Gastroesophageal sphincter (tissue), 4 donors: Measurements from ENCODE around the gene DCAF4L1. TPM values are rescaled to one million over a fixed set of nuclear protein-coding genes. Genes with fewer than 3 reads are reported as not detected.
A peak's percentile ranks its signal among the peaks of the same experiment; 100 is the strongest.

ENCODE experiments used
- ATAC-seq: fragments of 150-250 bp; one replicate; pipeline ENCODE4 v1.9.1; 2016; ENCODE audit warnings: mild to moderate bottlenecking, moderate library complexity
- H3K27ac ChIP-seq, 4 donors: fragments of 200-600 bp; sonication (generic) in 3 of 4; 1 replicate in 3 of 4; 2 replicates in 1 of 4; pipeline ENCODE4 v1.5.1; 2016 to 2019
- H3K27me3 ChIP-seq: fragments of 200-600 bp; sonication (generic); one replicate; pipeline ENCODE4 v1.5.1; 2019
- H3K36me3 ChIP-seq, 2 donors: fragments of 200-600 bp; sonication (generic); one replicate each; pipeline ENCODE4 v1.5.1; 2019; ENCODE audit warnings: control low read depth in 1 of 2
- H3K4me1 ChIP-seq, 3 donors: fragments of 200-600 bp; sonication (generic); 1 replicate in 2 of 3; 2 replicates in 1 of 3; pipeline ENCODE4 v1.5.1; 2016 to 2019; ENCODE audit warnings: control low read depth in 2 of 3
- H3K4me3 ChIP-seq, 2 donors: fragments of 200-600 bp; sonication (generic); one replicate each; pipeline ENCODE4 v1.5.1; 2019; ENCODE audit warnings: mild to moderate bottlenecking in 1 of 2, moderate library complexity in 1 of 2
- H3K9me3 ChIP-seq, 3 donors: fragments of 200-600 bp; sonication (generic); one replicate each; pipeline ENCODE4 v1.5.1; 2017 to 2019; ENCODE audit warnings: control low read depth in 2 of 3
- EP300 ChIP-seq: sonication (generic); formaldehyde crosslinking; IDR thresholded peaks from one replicate; pipeline ENCODE4 v1.6.1; 2017; ENCODE audit warnings: antibody characterized with exemption, mild to moderate bottlenecking
- POLR2A ChIP-seq, 2 donors: fragments of 450-650 bp; IDR thresholded peaks; one replicate each; pipeline ENCODE4 v1.6.1; 2017; ENCODE audit warnings: antibody characterized with exemption in 2 of 2, mild to moderate bottlenecking in 2 of 2, moderate library complexity in 1 of 2
- POLR2AphosphoS5 ChIP-seq: sonication (generic); formaldehyde crosslinking; IDR thresholded peaks from one replicate; pipeline ENCODE4 v1.6.1; 2017; ENCODE audit warnings: antibody characterized with exemption
- WGBS, 2 donors: methylation state at CpG; one replicate each; pipeline ENCODE4 v1.1.5; 2018; ENCODE audit warnings: low coverage in 1 of 2; 5-methylcytosine and 5-hydroxymethylcytosine counted together
- total RNA-seq, 4 donors: library from RNA; depleted of rRNA; stranded (reverse); fragments of >200 nt; gene quantifications; one replicate each; pipeline ENCODE4 v1.1.0, GENCODE V29; 2016
- TF ChIP-seq, protein P1 (sequence below), 4 experiments: fragments of 200-600 bp in 2 of 4; fragments of 450-650 bp in 2 of 4; sonication (generic) in 1 of 4; IDR thresholded peaks; one replicate each; pipeline ENCODE4 v1.5.1; 2017 to 2019; ENCODE audit warnings: antibody characterized with exemption in 4 of 4, mild to moderate bottlenecking in 2 of 4, moderate library complexity in 2 of 4

DCAF4L1 gene
- total RNA-seq, 4 donors from 2014 or later: 0.12 to 0.47 (median 0.13) TPM; not detected in 1

- Histone ChIP-seq H3K36me3 (no peaks in the 10 kb centered on the region), H3K4me1 (peaks cover 0 to 15% (median 3%) of the 10 kb centered on the region in 3 donors), H3K27me3 (no peaks in the 10 kb centered on the region), H3K9me3 (no peaks in the 10 kb centered on the region), H3K4me3 (no peak overlapping the region), H3K27ac (no peak overlapping the region)
- WGBS, 2 donors: 28 to 33% methylated on average over 1 of the region's 1 CpG
- no peak for ATAC-seq
- TF ChIP-seq, protein P1, sequence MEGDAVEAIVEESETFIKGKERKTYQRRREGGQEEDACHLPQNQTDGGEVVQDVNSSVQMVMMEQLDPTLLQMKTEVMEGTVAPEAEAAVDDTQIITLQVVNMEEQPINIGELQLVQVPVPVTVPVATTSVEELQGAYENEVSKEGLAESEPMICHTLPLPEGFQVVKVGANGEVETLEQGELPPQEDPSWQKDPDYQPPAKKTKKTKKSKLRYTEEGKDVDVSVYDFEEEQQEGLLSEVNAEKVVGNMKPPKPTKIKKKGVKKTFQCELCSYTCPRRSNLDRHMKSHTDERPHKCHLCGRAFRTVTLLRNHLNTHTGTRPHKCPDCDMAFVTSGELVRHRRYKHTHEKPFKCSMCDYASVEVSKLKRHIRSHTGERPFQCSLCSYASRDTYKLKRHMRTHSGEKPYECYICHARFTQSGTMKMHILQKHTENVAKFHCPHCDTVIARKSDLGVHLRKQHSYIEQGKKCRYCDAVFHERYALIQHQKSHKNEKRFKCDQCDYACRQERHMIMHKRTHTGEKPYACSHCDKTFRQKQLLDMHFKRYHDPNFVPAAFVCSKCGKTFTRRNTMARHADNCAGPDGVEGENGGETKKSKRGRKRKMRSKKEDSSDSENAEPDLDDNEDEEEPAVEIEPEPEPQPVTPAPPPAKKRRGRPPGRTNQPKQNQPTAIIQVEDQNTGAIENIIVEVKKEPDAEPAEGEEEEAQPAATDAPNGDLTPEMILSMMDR (IDR thresholded peaks at IDR 0.05): no peak
- TF ChIP-seq POLR2AphosphoS5: no peak
Measured at GRCh38 chr4:41985151-41985550, 3.6 kb downstream of the DCAF4L1 start.

GRCh38 chr4:41989994-41990364 is 8.4 kb downstream of the DCAF4L1 start:
- peak overlapping the region; percentile 21 to 92 (median 88) for H3K27ac ChIP-seq
- TF ChIP-seq POLR2AphosphoS5: no peak
- TF ChIP-seq, protein P1 (IDR thresholded peaks at IDR 0.05): no peak
- no peak for TF ChIP-seq EP300
- TF ChIP-seq POLR2A (IDR thresholded peaks at IDR 0.05): no peak
- peak; percentile 14 for ATAC-seq
- H3K9me3 ChIP-seq: no peaks in the 10 kb centered on the region
- H3K4me1 ChIP-seq: peaks cover 5 to 35% (median 12%) of the 10 kb centered on the region in 3 donors
- peak overlapping the region; percentile 68 to 88 for H3K4me3 ChIP-seq
- H3K27me3 ChIP-seq: no peaks in the 10 kb centered on the region
- 0 to 1% methylated on average over 6 to 12 of the region's 12 CpGs for WGBS, 2 donors
- H3K36me3 ChIP-seq: no peaks in the 10 kb centered on the region

- no peaks in the 10 kb centered on the region for H3K27me3 ChIP-seq
- peak within 1 kb of the TSS; percentile 68 to 88 for H3K4me3 ChIP-seq
- no peaks in the 10 kb centered on the region for H3K36me3 ChIP-seq
- peaks cover 5 to 35% (median 12%) of the 10 kb centered on the region in 3 donors for H3K4me1 ChIP-seq
- H3K27ac ChIP-seq: peak within 1 kb of the TSS; percentile 59 to 92 (median 88)
- ATAC-seq: peak; percentile 99
- WGBS, 2 donors: 2 to 4% methylated on average over 4 to 17 of the region's 64 CpGs
- TF ChIP-seq, protein P1 (IDR thresholded peaks at IDR 0.05): peak in 3 of 4 experiments; percentile 51 to 69 (median 65)
- TF ChIP-seq POLR2A (IDR thresholded peaks at IDR 0.05) (peak; percentile 67 to 70), EP300 (no peak), POLR2AphosphoS5 (peak; percentile 94)
- no peaks in the 10 kb centered on the region for H3K9me3 ChIP-seq
Measured at GRCh38 chr4:41990365-41991111, 9.0 kb downstream of the DCAF4L1 start, which contains the start of gene SLC30A9. TSS of gene SLC30A9 (plus strand) at chr4:41990530. CDS start at chr4:41990652, 122 bp downstream.

DNA sequence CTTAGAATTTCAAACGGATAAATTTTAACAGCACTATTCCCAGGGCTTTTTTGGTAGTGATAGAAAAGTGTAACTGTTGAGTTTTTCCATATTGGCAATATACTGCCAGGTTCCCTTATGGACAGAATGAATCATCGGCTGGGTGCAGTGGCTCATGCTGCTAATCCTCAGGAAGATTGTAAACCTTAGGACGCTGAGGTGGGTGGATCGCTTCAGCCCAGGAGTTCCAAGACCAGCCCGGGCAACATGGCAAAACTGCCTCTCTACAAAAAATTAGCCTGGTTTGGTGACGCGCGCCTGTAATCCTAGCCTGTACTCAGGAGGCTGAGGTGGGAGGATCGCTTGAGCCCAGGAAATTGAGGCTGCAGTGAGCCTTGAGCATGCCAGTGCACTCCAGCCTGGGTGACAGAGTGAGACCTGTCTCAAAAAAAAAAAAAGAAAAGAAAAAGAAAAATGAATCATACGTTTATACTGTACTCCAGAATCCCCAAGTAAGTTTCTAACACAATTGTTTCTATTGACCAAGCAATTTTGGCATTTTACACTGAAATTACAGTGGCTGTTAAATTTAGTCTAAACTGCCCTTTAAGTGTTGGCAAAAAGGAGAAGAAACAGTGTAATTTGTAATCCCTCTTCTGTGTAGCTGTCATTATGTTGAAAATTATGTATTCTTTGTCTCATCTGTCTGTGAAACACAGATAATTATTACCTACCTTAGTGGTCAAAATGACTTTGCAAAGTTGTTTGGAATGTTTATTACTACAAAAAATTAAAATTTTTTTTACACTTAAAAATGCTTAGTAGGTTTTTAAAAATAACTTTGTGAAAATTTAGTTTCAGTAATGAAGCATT is 10.6 kb downstream of the DCAF4L1 start:
- H3K36me3 ChIP-seq: no peaks in the 10 kb centered on the region
- H3K9me3 ChIP-seq: no peaks in the 10 kb centered on the region
- H3K27me3 ChIP-seq: no peaks in the 10 kb centered on the region
- WGBS, 2 donors: 65 to 75% methylated on average over 4 to 6 of the region's 10 CpGs
- H3K4me3 ChIP-seq: no peak overlapping the region
- no peak for ATAC-seq
- H3K27ac ChIP-seq: no peak overlapping the region
- H3K4me1 ChIP-seq: peaks cover 5 to 35% (median 12%) of the 10 kb centered on the region in 3 donors
- TF ChIP-seq POLR2AphosphoS5 (no peak), EP300 (no peak), POLR2A (IDR thresholded peaks at IDR 0.05) (no peak)
- TF ChIP-seq, protein P1 (IDR thresholded peaks at IDR 0.05): no peak
